Cardiac fibroblast (primary cell): ENCODE measurements around the gene LAG3.

ENCODE experiments used
- DNase-seq, 2 donors: peaks; one replicate each; pipeline versions ENCODE4 v3.0.0 to v3.0.0-alpha.2; 2010; ENCODE audit warnings: low read depth in 2 of 2
- H3K4me3 ChIP-seq, 2 donors: replicated peaks in 1 of 2; 1 replicate in 1 of 2; 2 replicates in 1 of 2; pipeline ENCODE4 v1.5.1; 2011; ENCODE audit warnings: low read depth in 2 of 2, low read length in 2 of 2, mild to moderate bottlenecking in 2 of 2, moderate library complexity in 1 of 2
- CTCF ChIP-seq: IDR thresholded peaks from one replicate; pipeline ENCODE4 v1.5.1; 2011; ENCODE audit warnings: low read depth, mild to moderate bottlenecking, low read length, inconsistent platforms

The LAG3 gene

GRCh38 chr12:6817098-6817497, 44.8 kb downstream of the LAG3 start:
- no peak for TF ChIP-seq CTCF
- no peak overlapping the region for H3K4me3 ChIP-seq
- no peak for DNase-seq

GRCh38 chr12:6817662-6818157, 45.4 kb downstream of the LAG3 start:
- no peak for TF ChIP-seq CTCF
- DNase-seq = no peak
- H3K4me3 ChIP-seq = no peak overlapping the region

GRCh38 chr12:6818222-6818621, 45.9 kb downstream of the LAG3 start:
- no peak for DNase-seq
- H3K4me3 ChIP-seq = no peak overlapping the region
- TF ChIP-seq CTCF = no peak

GRCh38 chr12:6818645-6819044, 46.3 kb downstream of the LAG3 start:
- no peak for DNase-seq

GRCh38 chr12:6819106-6820030, 47.0 kb downstream of the LAG3 start:
- no peak overlapping the region for H3K4me3 ChIP-seq
- DNase-seq = no peak
- TF ChIP-seq CTCF = no peak

More at GRCh38 chr12:6818645-6819044, 46.3 kb downstream of the LAG3 start:
- no peak overlapping the region for H3K4me3 ChIP-seq
- TF ChIP-seq CTCF = no peak

- no peak overlapping the region for H3K4me3 ChIP-seq
- TF ChIP-seq CTCF = no peak
- DNase-seq = no peak
Measured at GRCh38 chr12:6820166-6820565, 47.8 kb downstream of the LAG3 start.
